Pancreas (tissue), 10 donors: Measurements from ENCODE around the gene EPC1. TPM values are rescaled to one million over a fixed set of nuclear protein-coding genes. Genes with fewer than 3 reads are reported as not detected.
A peak's percentile ranks its signal among the peaks of the same experiment; 100 is the strongest.

Experiments
- ATAC-seq, 4 donors: fragments of 200-7000 bp; cut with Tn5 transposase; one replicate each; pipeline versions ENCODE4 v1.8.0 to v1.9.1; 2020; ENCODE audit warnings: mild to moderate bottlenecking in 4 of 4, moderate library complexity in 4 of 4
- DNase-seq, 6 donors: peaks; one replicate each; pipeline ENCODE4 v3.0.0-alpha.2; 2020
- FAIRE-seq: peaks from 2 replicates; lab custom pipeline; 2012; peaks lifted over from hg19 to GRCh38; lab: Jason Lieb, UNC
- H3K27ac ChIP-seq, 4 donors: fragments of 200-600 bp; sonication (generic); 1 replicate in 3 of 4; 2 replicates in 1 of 4; pipeline versions ENCODE4 v1.5.0 to v1.8.0; 2020
- H3K27me3 ChIP-seq, 4 donors: fragments of 200-600 bp; one replicate each; pipeline ENCODE4 v1.8.0; 2021
- H3K36me3 ChIP-seq, 3 donors: fragments of 200-600 bp; sonication (generic) in 1 of 3; one replicate each; pipeline versions ENCODE4 v1.5.0 to v1.8.0; 2020 to 2021
- H3K4me1 ChIP-seq, 3 donors: fragments of 200-600 bp; one replicate each; pipeline ENCODE4 v1.8.0; 2021
- H3K4me3 ChIP-seq, 4 donors: fragments of 200-600 bp; sonication (generic) in 2 of 4; one replicate each; pipeline versions ENCODE4 v1.5.0 to v1.8.0; 2020 to 2021
- H3K9me3 ChIP-seq, 4 donors: fragments of 200-600 bp; one replicate each; pipeline ENCODE4 v1.8.0; 2021
- WGBS, 2 donors: extraction: QIAGEN DNeasy Blood & Tissue Kit; methylation state at CpG; one replicate each; pipeline ENCODE4 v1.1.7; 2013; 5-methylcytosine and 5-hydroxymethylcytosine counted together
- intact Hi-C, 3 donors: fragments of 100-400 bp; cut with DNase I; formaldehyde crosslinking; loops; one replicate each; pipeline versions ENCODE4 v1.11.1 to v1.14.2; 2022
- polyA plus RNA-seq, 2 donors: library from polyadenylated mRNA; stranded (reverse); fragments of 200-250 nt; gene quantifications; one replicate each; pipeline ENCODE4 v1.2.3, GENCODE V29; 2013
- total RNA-seq, 6 donors: library from RNA; stranded (reverse); fragmentation: NEBNext Ultra II Directional in 4 of 6; extraction: Animal tissue kit (Norgen Biotek cat#: 25700) in 4 of 6; gene quantifications; one replicate each; pipeline versions ENCODE4 v1.2.1 to v1.2.4, GENCODE V29; 2021 to 2023
- TF ChIP-seq, protein P1 (sequence below), 4 donors: fragments of 200-600 bp; sonication (generic) in 3 of 4; IDR thresholded peaks; one replicate each; pipeline versions ENCODE4 v1.5.0 to v1.8.0; 2021; ENCODE audit warnings: antibody characterized with exemption in 4 of 4
- donor health status: healthy with polysubstance abuse.
- donor health status: DM: no; HTN: no; CAD: no; lungs with moderate emphysema.
- donor health status: DM: no; HTN: no; CAD: no.
- donor health status: control.
- donor health status: control.
- donor health status: Bipolar disorder and iron deficiency.
- donor health status: DM: yes; HTN: yes; CAD: no.
- donor health status: DM: no; HTN: no; CAD: no.
- donor health status: DM: no; HTN: no; CAD: no.
- donor health status: DM: yes; HTN: yes; CAD: no.

The EPC1 gene
- total and polyA plus RNA-seq, 8 donors: 11.3 to 21.8 (median 16.4) TPM

DNA sequence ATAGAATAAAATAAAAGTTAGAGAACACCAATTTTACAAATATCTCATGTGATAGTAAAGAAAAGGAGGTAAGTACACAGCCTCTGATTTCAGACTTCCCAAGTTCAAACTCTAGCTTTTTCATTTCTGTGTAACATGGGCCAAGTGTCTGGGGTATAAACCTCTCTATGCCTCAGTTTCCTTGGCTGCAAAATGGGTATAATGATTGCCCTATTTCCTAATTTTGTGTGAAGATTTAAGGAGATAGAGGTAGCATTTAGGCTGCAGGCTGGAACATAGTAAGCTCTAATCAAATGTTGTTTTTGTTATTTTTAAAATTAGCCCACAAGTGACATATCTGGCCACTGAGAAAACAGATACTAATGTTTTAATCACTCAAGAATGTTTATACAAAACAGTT, 26.1 kb upstream of the EPC1 start:
- Histone ChIP-seq H3K9me3 (no peaks in the 10 kb centered on the region), H3K27ac (peak overlapping the region in 1 of 4 donors; percentile 61), H3K36me3 (no peaks in the 10 kb centered on the region), H3K4me3 (no peak overlapping the region), H3K4me1 (peaks cover 12 to 35% (median 15%) of the 10 kb centered on the region in 3 donors), H3K27me3 (no peaks in the 10 kb centered on the region)
- intact Hi-C loops: no loop called here
- ATAC-seq: no peak
- no peak for DNase-seq
- no peak for FAIRE-seq
- TF ChIP-seq, protein P1, sequence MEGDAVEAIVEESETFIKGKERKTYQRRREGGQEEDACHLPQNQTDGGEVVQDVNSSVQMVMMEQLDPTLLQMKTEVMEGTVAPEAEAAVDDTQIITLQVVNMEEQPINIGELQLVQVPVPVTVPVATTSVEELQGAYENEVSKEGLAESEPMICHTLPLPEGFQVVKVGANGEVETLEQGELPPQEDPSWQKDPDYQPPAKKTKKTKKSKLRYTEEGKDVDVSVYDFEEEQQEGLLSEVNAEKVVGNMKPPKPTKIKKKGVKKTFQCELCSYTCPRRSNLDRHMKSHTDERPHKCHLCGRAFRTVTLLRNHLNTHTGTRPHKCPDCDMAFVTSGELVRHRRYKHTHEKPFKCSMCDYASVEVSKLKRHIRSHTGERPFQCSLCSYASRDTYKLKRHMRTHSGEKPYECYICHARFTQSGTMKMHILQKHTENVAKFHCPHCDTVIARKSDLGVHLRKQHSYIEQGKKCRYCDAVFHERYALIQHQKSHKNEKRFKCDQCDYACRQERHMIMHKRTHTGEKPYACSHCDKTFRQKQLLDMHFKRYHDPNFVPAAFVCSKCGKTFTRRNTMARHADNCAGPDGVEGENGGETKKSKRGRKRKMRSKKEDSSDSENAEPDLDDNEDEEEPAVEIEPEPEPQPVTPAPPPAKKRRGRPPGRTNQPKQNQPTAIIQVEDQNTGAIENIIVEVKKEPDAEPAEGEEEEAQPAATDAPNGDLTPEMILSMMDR (IDR thresholded peaks at IDR 0.05): no peak

DNA sequence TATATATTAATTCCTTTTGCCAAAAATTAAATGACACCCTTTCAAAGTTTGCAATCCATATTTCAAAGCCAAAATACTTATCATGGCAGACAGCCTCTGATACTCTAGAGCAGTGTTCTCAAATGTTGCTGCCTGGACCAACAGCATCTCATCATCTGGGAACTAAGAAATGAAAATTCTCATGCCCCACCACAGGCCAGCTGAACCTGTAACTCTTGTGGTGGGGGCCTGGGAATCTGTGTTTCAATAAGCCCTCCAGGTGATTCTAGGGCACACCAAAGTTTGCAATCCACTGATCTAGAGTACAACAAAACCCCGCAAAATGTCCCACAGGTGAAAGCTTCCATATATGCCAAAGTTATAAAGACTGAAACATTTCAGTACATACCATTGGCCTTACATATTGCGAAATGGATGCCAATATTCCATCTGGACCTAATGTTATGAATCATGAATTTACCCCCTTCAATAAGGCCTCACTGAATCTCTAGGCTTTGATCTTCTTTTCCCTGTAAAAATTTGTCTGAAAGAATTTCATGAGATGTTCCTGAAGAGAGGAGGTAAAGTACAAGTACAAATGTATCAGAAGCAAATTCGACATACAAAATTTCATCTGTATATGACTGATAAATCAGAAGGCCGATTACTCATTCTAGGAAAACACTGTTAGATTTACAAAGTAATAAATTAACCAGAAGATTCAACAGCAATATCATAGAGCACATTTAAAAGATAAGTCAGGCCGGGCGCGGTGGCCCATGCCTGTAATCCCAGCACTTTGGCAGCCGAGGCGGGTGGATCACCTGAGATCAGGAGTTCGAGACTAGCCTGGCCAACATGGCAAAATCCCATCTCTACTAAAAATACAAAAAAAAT, 25.3 kb upstream of the EPC1 start:
- TF ChIP-seq, protein P1 (IDR thresholded peaks at IDR 0.05): no peak
- WGBS, 2 donors: 36 to 39% methylated on average over 10 of the region's 10 CpGs
- H3K9me3 ChIP-seq: no peaks in the 10 kb centered on the region
- FAIRE-seq (no peak), DNase-seq (peak in 5 of 6 donors; percentile 40 to 74 (median 69)), ATAC-seq (peak; percentile 46 to 69 (median 58))
- H3K27me3 ChIP-seq: no peaks in the 10 kb centered on the region
- intact Hi-C loops: no loop called here
- H3K36me3 ChIP-seq: no peaks in the 10 kb centered on the region
- H3K4me1 ChIP-seq: peaks cover 13 to 41% (median 20%) of the 10 kb centered on the region in 3 donors
- no peak overlapping the region for H3K4me3 ChIP-seq
- H3K27ac ChIP-seq: peak overlapping the region in 1 of 4 donors; percentile 61

DNA sequence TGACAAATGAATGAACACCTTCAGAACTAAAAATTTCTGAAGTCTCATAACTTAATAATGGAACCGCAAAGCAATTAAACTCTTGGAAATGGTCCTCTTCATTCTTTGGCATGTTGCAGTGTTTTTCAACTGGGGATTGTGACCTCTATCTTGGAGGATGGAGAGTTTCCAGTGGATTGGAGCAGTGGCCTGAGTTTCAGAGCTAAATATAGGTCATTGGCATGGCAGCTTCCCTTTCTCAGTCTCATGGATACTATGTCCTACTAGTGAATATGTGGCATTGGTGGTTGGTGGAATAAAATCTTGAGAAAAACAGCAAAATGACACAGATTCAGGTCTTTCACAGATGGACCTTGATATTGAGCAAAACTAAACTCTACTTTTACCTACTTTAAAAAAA, 24.1 kb upstream of the EPC1 start:
- H3K27ac ChIP-seq: no peak overlapping the region
- H3K27me3 ChIP-seq: no peaks in the 10 kb centered on the region
- ATAC-seq (no peak), FAIRE-seq (no peak), DNase-seq (no peak)
- no peaks in the 10 kb centered on the region for H3K9me3 ChIP-seq
- H3K36me3 ChIP-seq: no peaks in the 10 kb centered on the region
- WGBS, 2 donors: 92 to 100% methylated on average over 1 of the region's 1 CpG
- peaks cover 13 to 38% (median 20%) of the 10 kb centered on the region in 3 donors for H3K4me1 ChIP-seq
- intact Hi-C loops: no loop called here
- TF ChIP-seq, protein P1 (IDR thresholded peaks at IDR 0.05): no peak
- no peak overlapping the region for H3K4me3 ChIP-seq

GRCh38 chr10:32367793-32368453, 21.0 kb upstream of the EPC1 start:
- FAIRE-seq: peak; percentile 95
- no peaks in the 10 kb centered on the region for H3K36me3 ChIP-seq
- peak in 5 of 6 donors; percentile 64 to 73 (median 71) for DNase-seq
- WGBS, 2 donors: 12 to 14% methylated on average over 7 of the region's 7 CpGs
- no peak overlapping the region for H3K27ac ChIP-seq
- peaks cover 6 to 19% (median 11%) of the 10 kb centered on the region in 3 donors for H3K4me1 ChIP-seq
- no peaks in the 10 kb centered on the region for H3K9me3 ChIP-seq
- intact Hi-C loops: no loop called here
- H3K27me3 ChIP-seq: no peaks in the 10 kb centered on the region
- no peak overlapping the region for H3K4me3 ChIP-seq
- TF ChIP-seq, protein P1 (IDR thresholded peaks at IDR 0.05): peak; percentile 33 to 77 (median 59)
- ATAC-seq: peak; percentile 53 to 91 (median 82)
